Hematopoietic multipotent progenitor cell treated with erythropoietin and hydrocortisone succinate and interleukin-3 and kit ligand, for 17 days (in vitro differentiated cells): Measurements from ENCODE around the gene TBL1XR1.

Source experiments
- DNase-seq: peaks from one replicate; pipeline ENCODE4 v3.0.0-alpha.2; 2015; ENCODE audit warnings: low spot score

Gene TBL1XR1

GRCh38 chr3:177065285-177066033 lies 131.8 kb downstream of the TBL1XR1 start:
- DNase-seq, result peak; percentile 26

- no peak for DNase-seq
Observed at GRCh38 chr3:177062052-177062732, 135.1 kb downstream of the TBL1XR1 start.

DNA sequence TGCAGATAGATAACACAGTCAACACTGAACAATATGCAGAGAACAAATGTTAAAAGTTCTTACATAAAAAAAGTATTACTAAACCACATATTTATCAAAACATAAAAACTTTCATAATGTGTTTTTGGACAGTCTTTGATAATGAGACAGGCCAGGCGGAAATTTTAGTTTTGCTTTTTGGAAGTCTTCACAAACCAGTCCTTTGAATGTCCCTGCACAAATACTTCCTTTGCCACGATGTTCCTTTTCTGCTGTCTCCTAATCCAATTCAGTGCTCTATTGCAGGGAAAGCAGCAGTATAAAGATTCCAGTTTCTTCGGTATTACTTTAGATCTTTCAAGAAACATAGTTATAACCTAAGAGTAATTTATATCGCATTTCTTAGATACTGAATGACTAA lies 135.9 kb downstream of the TBL1XR1 start:
- no peak for DNase-seq

- DNase-seq, result no peak
Observed at GRCh38 chr3:177060492-177060891, 136.8 kb downstream of the TBL1XR1 start.

GRCh38 chr3:177058648-177059047 lies 138.6 kb downstream of the TBL1XR1 start:
- no peak for DNase-seq

- no peak for DNase-seq
Observed at GRCh38 chr3:177057768-177058167, 139.5 kb downstream of the TBL1XR1 start.

- DNase-seq, result no peak
Observed at GRCh38 chr3:177056927-177057326, 140.4 kb downstream of the TBL1XR1 start.

DNA sequence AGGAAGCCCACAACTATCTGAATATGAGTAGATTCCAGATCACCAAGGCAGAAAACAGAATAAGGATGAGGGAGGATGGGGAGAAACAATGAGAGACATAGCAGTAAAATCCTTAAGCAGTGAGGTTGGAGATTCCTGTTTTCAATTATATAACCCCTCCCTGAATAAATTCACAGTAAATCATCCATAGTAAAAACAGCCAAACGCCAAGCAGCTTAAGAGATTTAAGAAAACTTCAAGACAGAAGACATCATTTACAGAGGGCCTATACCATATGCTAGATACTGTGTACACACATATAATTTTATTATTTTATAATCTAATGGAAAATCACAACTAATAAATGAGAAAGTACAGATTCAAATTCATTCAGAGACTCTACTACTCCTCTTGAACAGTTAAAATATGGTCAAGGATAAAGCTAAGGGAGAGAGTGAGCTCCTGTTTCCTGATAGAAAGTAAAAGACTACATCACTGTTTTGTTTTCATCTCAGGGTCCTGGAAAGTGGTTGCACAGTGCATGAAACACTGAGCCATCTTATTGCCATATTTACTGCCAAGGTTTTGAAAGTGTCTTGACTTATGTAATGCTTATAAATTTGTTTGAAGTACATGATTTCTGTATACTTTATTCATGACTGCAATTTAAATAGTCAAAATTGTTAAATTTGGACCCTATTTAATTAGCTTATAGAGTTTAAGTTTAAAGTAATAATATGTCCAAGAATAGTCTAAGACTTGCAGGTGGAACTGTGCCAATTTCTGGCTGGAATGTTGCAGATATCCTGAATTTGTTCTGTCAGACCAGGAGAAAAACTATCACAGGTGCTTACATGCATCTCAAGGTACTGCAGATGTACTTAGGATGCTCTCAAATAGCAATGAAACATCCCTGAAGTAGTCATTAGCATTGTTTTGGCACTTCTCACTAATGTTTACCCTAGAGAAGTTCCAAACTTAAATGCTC lies 141.4 kb downstream of the TBL1XR1 start:
- DNase-seq, result no peak

DNA sequence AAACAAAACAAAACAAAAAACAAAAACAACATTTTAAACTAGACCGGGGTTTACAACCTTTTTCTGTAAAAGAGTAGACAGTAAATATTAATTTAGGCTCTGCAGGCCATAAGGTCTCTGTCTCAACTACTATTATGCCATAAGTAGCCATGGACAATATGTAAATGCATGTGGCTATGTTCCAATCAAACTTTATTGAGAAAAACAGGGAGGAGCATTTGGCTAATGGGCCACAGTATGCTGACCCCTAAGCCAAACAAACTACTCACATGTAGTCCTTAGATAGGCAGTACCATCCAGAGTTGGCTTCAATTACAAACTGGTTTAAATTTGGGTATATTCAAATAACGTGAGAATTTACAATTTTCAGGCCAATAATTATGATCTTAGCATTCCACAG lies 144.2 kb downstream of the TBL1XR1 start:
- DNase-seq, result no peak

DNA sequence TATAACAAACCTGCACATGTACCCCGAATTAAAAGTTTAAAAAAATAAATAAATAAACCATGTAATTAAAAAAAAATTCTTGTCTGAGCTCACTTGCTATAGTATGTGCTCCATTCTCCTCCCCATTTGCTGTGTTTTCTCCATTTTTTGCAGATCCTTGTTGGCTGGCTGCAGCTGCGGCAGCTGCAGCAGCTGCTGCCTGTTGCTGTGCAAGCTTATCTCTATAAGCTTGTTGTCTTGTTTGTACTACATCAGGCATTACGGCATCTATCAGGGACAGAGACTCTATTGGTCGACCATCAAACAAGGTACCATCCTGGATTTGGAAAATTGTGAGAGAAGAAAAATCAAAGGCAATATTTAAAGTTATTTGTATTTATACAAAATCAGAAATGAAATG lies 145.9 kb downstream of the TBL1XR1 start:
- DNase-seq, result no peak

GRCh38 chr3:177050501-177051237 lies 146.6 kb downstream of the TBL1XR1 start:
- peak; percentile 75 for DNase-seq

- DNase-seq, result no peak
Observed at GRCh38 chr3:177045767-177046166, 151.5 kb downstream of the TBL1XR1 start.

- no peak for DNase-seq
Observed at GRCh38 chr3:177045222-177045621, 152.1 kb downstream of the TBL1XR1 start.

- DNase-seq, result no peak
Observed at GRCh38 chr3:177041730-177042551, 155.3 kb downstream of the TBL1XR1 start.

GRCh38 chr3:177041021-177041729 lies 156.1 kb downstream of the TBL1XR1 start:
- peak; percentile 46 for DNase-seq

DNA sequence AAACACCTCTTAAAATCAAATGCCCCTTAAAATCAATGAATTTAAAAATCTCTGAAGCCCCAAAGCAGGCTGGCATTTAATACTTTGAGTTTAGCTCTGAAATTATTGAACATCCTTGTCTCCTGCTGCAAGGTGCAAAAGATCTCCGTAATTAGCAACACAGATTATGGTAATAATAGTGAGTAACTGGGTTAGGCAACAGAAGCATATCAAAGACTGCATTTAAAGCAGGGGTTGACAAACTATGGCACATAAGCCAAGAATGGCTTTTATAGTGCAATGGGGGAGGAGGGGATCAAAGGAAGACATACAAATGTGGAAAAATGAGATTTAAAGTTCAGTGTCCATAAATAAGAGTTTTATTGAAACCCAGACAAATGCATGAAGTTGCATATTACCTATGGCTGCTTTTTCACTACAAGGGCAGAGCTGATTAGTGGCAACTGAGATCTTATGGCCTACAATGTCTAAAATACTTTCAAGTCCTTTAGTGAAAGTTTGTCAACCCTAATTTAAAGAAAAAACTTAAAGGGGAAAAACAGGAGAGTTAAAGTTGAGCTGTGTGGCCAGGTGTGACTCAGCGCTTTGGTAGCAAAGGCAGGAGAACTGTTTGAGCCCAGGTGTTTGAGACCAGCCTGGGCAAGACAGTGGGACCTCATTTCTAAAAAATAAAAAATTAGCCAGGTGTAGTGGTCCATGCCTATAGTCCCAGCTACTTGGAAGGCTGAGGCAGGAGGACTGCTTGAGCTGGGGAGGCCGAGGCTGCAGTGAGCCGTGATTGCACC lies 157.6 kb downstream of the TBL1XR1 start:
- peak; percentile 49 for DNase-seq

- no peak for DNase-seq
Observed at GRCh38 chr3:177037241-177037640, 160.0 kb downstream of the TBL1XR1 start.

DNA sequence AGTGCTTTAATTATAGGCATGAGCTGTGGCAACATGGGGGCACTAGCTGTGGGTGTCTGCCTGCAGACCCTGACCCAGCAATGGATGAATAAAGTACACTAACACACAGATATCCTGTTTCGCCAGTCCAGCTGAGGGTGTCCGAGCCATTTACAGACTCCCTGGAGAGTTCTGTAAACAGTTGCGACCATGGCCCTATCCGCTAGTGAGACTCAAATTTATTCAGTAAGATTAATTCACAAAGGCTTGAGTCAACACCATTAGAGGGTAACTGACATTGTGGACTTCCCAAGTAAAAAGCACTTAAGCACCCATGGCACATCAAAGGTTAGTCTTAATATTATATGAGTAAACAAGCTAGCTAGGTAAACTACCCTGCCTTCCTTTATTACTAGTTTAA lies 161.6 kb downstream of the TBL1XR1 start:
- no peak for DNase-seq

GRCh38 chr3:177034832-177035475 lies 162.3 kb downstream of the TBL1XR1 start:
- peak; percentile 38 for DNase-seq
